Neutrophil (primary cell): ENCODE data around the gene TMEM132A.

ENCODE experiments used
- H3K27ac ChIP-seq: fragments of 200-600 bp; sonication (generic); 2 replicates; pipeline ENCODE4 v1.5.1; 2016; ENCODE audit warnings: mild to moderate bottlenecking, moderate library complexity
- H3K27me3 ChIP-seq: fragments of 200-600 bp; sonication (generic); 2 replicates; pipeline ENCODE4 v1.6.0; 2016; ENCODE audit warnings: mild to moderate bottlenecking
- H3K36me3 ChIP-seq: fragments of 200-600 bp; sonication (generic); 2 replicates; pipeline ENCODE4 v1.5.1; 2017
- H3K4me1 ChIP-seq, 2 experiments: fragments of 200-600 bp in 1 of 2; sonication (generic) in 1 of 2; 1 replicate in 1 of 2; 2 replicates in 1 of 2; pipeline versions ENCODE4 v1.5.1 to v1.6.1; 2013 to 2016; ENCODE audit warnings: low read depth in 1 of 2, low read length in 1 of 2, mild to moderate bottlenecking in 1 of 2, moderate library complexity in 1 of 2; ENCODE audit not compliant: control insufficient read depth in 1 of 2, insufficient read depth in 1 of 2
- H3K4me3 ChIP-seq, 2 experiments: fragments of 200-600 bp in 1 of 2; sonication (generic) in 1 of 2; 1 replicate in 1 of 2; 2 replicates in 1 of 2; pipeline ENCODE4 v1.5.1; 2013 to 2016; ENCODE audit warnings: low read depth in 1 of 2, low read length in 1 of 2, mild to moderate bottlenecking in 1 of 2, moderate library complexity in 1 of 2
- H3K9me3 ChIP-seq: fragments of 200-600 bp; sonication (generic); 2 replicates; pipeline ENCODE4 v1.5.1; 2016
- CTCF ChIP-seq: fragments of 200-600 bp; sonication (generic); IDR thresholded peaks from 2 replicates; pipeline ENCODE4 v1.5.1; 2016; ENCODE audit warnings: antibody characterized with exemption

The TMEM132A gene

GRCh38 chr11:60912851-60913528 lies 11.3 kb upstream of the TMEM132A start:
- Histone ChIP-seq H3K36me3 (no peaks in the 10 kb centered on the region), H3K27ac (peak overlapping the region; percentile 73), H3K27me3 (peaks cover 30% of the 10 kb centered on the region), H3K9me3 (no peaks in the 10 kb centered on the region), H3K4me1 (peaks cover 25 to 28% of the 10 kb centered on the region in 2 experiments), H3K4me3 (peak overlapping the region; percentile 85 to 93)
- no peak for TF ChIP-seq CTCF

DNA sequence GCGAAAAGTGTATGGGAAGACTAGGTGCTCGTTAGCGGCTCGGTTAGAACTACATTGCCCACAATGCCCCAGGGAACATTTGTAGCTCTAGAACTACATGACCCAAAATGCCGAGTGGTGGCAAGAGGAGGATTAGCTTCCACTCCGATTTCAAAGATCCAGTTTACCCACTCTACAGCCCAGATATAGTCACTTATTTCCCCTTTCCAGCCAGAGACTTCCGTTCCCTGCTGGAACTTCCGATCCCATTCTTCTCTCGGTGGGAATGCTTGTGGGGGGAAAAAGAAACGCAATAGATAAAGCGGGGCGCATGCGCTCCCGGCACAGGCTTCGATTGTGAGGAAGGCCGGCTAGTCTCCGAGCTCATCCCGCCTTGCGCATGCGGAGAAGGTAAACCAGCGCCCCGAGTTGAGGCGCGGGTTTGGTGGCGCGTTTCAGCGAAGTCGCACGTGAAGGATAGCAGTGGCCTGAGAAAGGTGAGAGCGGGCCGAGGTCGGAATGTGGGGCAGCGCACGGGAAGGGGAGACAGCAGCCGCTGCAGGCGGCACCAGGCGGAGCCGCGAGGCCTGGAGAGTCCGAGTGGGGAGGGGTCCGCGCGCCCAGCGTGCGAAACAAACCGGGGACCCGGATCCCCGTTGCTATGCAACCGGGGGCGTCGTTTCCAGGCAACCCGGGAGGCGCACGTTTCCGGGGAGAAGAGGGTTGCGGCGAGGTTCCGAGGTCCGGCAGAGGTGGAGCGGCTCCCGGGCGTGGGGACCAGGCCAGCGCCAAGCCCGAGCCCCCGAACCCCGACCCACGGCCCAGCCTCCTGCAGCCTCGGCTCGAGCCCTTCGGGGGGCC lies 10.2 kb upstream of the TMEM132A start, which contains the start of gene TMEM109:
Gene TMEM109 (plus strand): TSS at position 366 of the 840 bp plus-strand sequence. CDS start 5,536 bp downstream, outside the sequence.
- peak within 1 kb of the TSS; percentile 73 for H3K27ac ChIP-seq
- H3K4me3 ChIP-seq, result peak within 1 kb of the TSS; percentile 85 to 93
- no peaks in the 10 kb centered on the region for H3K9me3 ChIP-seq
- H3K36me3 ChIP-seq, result no peaks in the 10 kb centered on the region
- H3K27me3 ChIP-seq, result peaks cover 30% of the 10 kb centered on the region
- TF ChIP-seq CTCF, result peak; percentile 14
- H3K4me1 ChIP-seq, result peaks cover 25 to 28% of the 10 kb centered on the region in 2 experiments

- no peaks in the 10 kb centered on the region for H3K36me3 ChIP-seq
- H3K4me1 ChIP-seq, result peaks cover 25 to 28% of the 10 kb centered on the region in 2 experiments
- no peaks in the 10 kb centered on the region for H3K9me3 ChIP-seq
- H3K27ac ChIP-seq, result no peak overlapping the region
- H3K27me3 ChIP-seq, result peaks cover 30% of the 10 kb centered on the region
- TF ChIP-seq CTCF, result no peak
- H3K4me3 ChIP-seq, result peak overlapping the region; percentile 85 to 93
Observed at GRCh38 chr11:60914633-60915247, 9.5 kb upstream of the TMEM132A start.

- Histone ChIP-seq H3K4me1 (peaks cover 25 to 28% of the 10 kb centered on the region in 2 experiments), H3K36me3 (peaks cover 5% of the 10 kb centered on the region)
- TF ChIP-seq CTCF, result no peak
Observed at GRCh38 chr11:60915248-60915914, 8.9 kb upstream of the TMEM132A start.

DNA sequence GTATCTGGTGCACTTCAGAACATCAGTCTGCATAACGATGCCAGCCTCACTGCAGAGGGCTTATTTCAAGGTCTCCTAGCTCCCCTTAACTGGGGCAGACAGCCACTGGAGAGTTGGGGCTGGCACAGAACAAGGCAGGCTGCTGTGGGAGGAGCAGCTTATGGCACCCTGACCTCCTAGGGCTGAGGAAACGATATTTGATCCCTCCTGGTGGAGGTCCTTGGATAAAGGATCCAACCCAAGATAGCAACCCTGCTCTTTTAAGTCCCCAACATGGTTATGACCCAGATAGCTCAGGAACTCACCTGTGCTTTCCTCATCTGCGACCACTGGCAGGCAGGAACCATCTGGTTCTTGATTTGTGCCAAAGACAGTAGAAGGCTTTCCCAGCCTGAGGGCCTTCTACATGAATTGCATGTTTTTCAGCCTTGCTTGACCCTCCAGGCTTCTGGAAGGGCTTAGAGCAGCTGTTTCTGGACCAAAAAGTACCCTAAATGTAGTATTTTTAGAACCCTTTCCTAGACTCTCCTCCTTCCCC lies 7.5 kb upstream of the TMEM132A start:
- Histone ChIP-seq H3K4me3 (no peak overlapping the region), H3K36me3 (peaks cover 19% of the 10 kb centered on the region), H3K9me3 (no peaks in the 10 kb centered on the region), H3K27ac (no peak overlapping the region), H3K4me1 (peaks cover 25 to 28% of the 10 kb centered on the region in 2 experiments), H3K27me3 (peaks cover 30% of the 10 kb centered on the region)
- TF ChIP-seq CTCF, result no peak

More at GRCh38 chr11:60915248-60915914, 8.9 kb upstream of the TMEM132A start:
- Histone ChIP-seq H3K27me3 (peaks cover 30% of the 10 kb centered on the region), H3K9me3 (no peaks in the 10 kb centered on the region), H3K4me3 (peak overlapping the region; percentile 85 to 93), H3K27ac (no peak overlapping the region)
